Epithelial cell of esophagus (primary cell): ENCODE measurements around the gene RBBP9.
A peak's percentile ranks its signal among the peaks of the same experiment; 100 is the strongest.

Experiments
- DNase-seq: peaks from one replicate; pipeline ENCODE4 v3.0.0; 2010; ENCODE audit warnings: low read depth
- H3K4me3 ChIP-seq: 2 replicates; pipeline ENCODE4 v1.5.1; 2011; ENCODE audit warnings: mild to moderate bottlenecking, low read length, control low read depth
- CTCF ChIP-seq: IDR thresholded peaks from 2 replicates; pipeline ENCODE4 v1.5.1; 2011; ENCODE audit warnings: low read depth, mild to moderate bottlenecking, low read length, control low read depth, inconsistent platforms; ENCODE audit not compliant: insufficient read depth; ENCODE audit errors: missing control alignments

The RBBP9 gene

GRCh38 chr20:18443886-18444285 is 53.1 kb downstream of the RBBP9 start:
- peak; percentile 8 for DNase-seq
- no peak for TF ChIP-seq CTCF
- H3K4me3 ChIP-seq: no peak overlapping the region

- TF ChIP-seq CTCF: no peak
- no peak for DNase-seq
- no peak overlapping the region for H3K4me3 ChIP-seq
Measured at GRCh38 chr20:18440403-18440802, 56.6 kb downstream of the RBBP9 start.

- H3K4me3 ChIP-seq: no peak overlapping the region
- TF ChIP-seq CTCF: no peak
- no peak for DNase-seq
Measured at GRCh38 chr20:18436847-18437246, 60.2 kb downstream of the RBBP9 start.
